IPS-20b (cell line): ENCODE measurements around the gene COL18A1.
"Not testable (repeated sequence)": the region's sequence is repeated elsewhere in the genome, so short reads cannot be mapped to it uniquely, and the experiment has no call there.

ENCODE experiments used
- H3K27ac ChIP-seq: one replicate; pipeline ENCODE4 v1.5.1; 2013; ENCODE audit warnings: low read length
- H3K27me3 ChIP-seq: 2 replicates; pipeline ENCODE4 v1.6.1; 2013; ENCODE audit warnings: mild to moderate bottlenecking, low read length, inconsistent platforms; ENCODE audit not compliant: insufficient read depth
- H3K36me3 ChIP-seq: 2 replicates; pipeline ENCODE4 v1.6.1; 2013; ENCODE audit warnings: low read depth, mild to moderate bottlenecking, inconsistent platforms, low read length, moderate library complexity; ENCODE audit not compliant: insufficient read depth
- H3K4me1 ChIP-seq: 2 replicates; pipeline ENCODE4 v1.6.1; 2013; ENCODE audit warnings: mild to moderate bottlenecking, control low read depth, inconsistent platforms, low read length, moderate library complexity; ENCODE audit not compliant: insufficient read depth
- H3K4me3 ChIP-seq: 2 replicates; pipeline ENCODE4 v1.5.1; 2013; ENCODE audit warnings: mild to moderate bottlenecking, low read length, inconsistent platforms
- H3K9ac ChIP-seq: 2 replicates; pipeline ENCODE4 v1.6.1; 2013; ENCODE audit warnings: low read depth, mild to moderate bottlenecking, inconsistent platforms, low read length, moderate library complexity
- H3K9me3 ChIP-seq: 2 replicates; pipeline ENCODE4 v1.6.1; 2013; ENCODE audit warnings: mild to moderate bottlenecking, low read depth, low read length, inconsistent platforms; ENCODE audit not compliant: insufficient read depth

Gene COL18A1

DNA sequence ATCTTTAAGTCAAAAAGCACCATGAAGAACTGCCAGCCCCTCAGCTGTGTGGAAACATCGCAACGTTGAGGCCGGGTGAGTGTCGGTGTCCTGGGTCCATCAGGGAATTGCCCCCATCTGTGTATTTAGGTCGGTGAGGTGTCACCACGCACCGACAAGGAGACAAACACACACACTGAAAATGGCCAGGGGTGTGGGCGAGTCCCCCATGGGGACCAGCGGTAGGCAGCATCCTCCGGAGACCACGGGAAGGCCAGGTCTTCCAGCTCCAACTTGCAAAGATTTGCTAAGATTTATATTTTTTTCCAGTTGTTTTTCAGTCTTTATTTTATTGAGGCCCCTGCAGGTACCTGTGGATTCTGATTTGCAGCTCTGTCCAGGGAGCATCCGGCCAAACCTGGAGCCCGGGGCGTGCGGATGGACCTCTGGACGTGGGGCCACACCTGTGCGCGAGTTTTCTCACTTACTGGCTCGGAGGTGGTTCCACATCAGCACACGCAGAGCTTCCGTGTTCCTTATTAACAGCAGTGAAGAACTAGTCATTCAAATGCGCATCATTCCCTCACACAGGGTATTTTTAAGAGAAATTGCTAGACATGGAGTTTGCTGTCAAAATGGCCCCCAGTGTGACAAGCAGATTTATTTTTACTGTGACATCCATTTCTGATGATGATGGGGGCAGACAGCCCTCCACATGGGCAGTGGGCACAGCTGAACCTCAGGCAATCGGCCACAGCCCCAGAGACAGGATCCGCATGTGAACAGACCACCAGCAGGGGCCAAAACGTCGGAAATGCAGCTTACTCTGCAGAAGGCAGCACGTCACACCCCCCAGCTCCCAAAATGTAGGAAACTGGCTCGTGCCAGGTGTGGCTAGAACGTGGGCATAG is 154.5 kb downstream of the COL18A1 start:
- Histone ChIP-seq H3K4me1 (no peaks in the 10 kb centered on the region), H3K27me3 (peaks cover 10% of the 10 kb centered on the region), H3K36me3 (no peaks in the 10 kb centered on the region), H3K4me3 (no peak overlapping the region), H3K27ac (no peak overlapping the region), H3K9me3 (no peaks in the 10 kb centered on the region), H3K9ac (no peak overlapping the region)

DNA sequence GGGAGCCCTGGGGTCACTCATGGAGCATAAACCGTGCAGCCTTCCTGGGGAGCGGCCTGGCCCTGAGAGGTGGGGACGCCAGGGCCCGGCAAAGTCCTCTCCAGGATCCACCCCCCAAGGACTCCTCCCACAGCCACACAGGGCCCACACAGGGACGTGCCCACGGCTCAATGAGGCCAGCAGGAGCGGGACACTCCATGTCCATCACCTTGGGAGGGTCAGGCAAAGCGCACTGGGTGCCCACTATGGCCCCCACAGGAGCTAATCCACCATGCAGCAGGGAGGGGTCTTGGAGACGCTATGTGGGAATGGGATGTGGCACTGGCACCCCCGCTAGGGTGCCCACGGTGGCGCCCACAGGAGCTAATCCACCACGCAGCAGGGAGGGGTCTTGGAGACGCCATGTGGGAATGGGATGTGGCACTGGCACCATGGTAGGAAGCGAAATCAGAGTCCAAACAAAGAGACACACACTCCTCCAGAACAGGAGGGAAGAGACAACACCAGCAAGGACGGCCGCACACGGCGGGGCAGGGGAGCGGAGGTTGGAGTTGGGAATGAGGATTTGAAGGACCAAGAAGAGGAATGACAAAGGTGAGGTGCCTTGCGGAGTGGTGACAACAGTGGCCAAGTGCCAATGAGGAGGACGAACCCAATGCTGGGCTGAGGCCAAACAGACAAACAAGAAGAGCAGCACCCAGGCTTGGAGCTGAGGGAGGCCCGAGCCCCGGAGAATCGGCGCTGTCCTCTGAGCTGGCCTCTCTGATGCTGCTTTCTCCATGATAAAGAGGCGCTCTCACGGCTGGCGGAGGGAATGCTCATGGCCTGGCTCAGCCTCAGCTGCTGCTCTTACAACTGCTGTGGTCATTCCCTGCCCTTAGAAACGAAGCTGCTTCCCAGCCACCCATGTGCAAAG is 155.4 kb downstream of the COL18A1 start:
- Histone ChIP-seq H3K4me1 (no peaks in the 10 kb centered on the region), H3K36me3 (no peaks in the 10 kb centered on the region), H3K9ac (no peak overlapping the region), H3K27ac (no peak overlapping the region), H3K9me3 (no peaks in the 10 kb centered on the region), H3K27me3 (peaks cover 10% of the 10 kb centered on the region), H3K4me3 (no peak overlapping the region)

DNA sequence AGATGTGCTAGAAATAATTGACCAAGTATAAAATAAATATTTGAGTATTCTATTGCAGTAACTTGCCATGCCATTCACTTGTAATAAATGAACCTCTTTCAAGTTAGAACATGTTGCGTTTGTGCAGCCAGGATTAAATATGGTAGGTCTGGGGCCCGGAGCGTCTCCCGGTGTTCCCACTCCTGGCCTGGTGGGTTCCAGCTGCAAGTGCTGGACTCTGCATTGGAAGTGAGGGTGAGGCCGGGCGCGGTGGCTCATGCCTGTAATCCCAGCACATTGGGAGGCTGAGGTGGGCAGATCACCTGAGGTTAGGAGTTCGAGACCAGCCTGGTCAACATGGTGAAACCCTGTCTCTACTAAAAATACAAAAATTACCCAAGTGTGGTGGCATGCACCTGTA is 156.3 kb downstream of the COL18A1 start:
- not testable (repeated sequence) for H3K9me3 ChIP-seq, H3K4me3 ChIP-seq, H3K9ac ChIP-seq, H3K27ac ChIP-seq, H3K27me3 ChIP-seq, H3K36me3 ChIP-seq, H3K4me1 ChIP-seq

DNA sequence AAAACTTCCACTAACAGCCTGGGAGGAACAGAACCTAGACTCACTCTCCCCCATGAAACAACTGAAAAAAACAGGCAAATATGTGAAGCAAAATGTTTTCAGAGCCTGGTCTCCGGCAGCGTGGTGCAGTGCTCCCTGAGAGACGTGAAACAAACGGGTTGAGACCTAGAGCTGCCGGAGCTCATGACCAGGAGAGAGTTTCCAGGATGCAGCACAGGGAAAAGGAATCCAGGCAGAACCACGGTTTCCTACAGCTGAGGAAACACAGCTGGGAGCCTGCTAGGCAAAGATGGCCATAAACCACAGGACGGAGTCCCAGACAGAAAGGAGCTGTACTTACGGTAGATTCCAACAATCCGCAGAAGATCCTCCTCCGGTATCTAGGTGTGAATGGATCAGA is 157.4 kb downstream of the COL18A1 start:
- no peaks in the 10 kb centered on the region for H3K36me3 ChIP-seq
- H3K27ac ChIP-seq: no peak overlapping the region
- no peak overlapping the region for H3K9ac ChIP-seq
- H3K9me3 ChIP-seq: no peaks in the 10 kb centered on the region
- H3K4me3 ChIP-seq: no peak overlapping the region
- H3K4me1 ChIP-seq: no peaks in the 10 kb centered on the region
- peaks cover 10% of the 10 kb centered on the region for H3K27me3 ChIP-seq

DNA sequence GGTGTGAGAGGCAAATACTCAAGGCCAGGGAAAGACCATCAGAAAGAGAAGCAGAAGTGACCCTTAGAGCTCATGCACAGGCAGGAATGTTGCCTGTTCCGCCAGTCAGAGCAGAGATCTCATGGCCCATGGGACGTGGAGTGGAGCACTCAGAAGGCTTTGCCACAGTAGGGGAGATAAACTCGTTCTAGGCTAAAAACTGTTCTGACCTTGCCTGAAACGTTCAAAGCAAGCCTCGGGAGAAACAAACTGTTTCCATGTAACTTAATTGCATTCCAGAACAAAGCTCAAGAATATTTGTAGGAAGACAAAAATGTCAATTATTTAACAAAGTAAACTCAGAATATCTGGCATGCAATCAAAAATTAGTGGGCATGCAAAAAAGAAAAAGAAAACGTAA is 158.0 kb downstream of the COL18A1 start:
- peaks cover 10% of the 10 kb centered on the region for H3K27me3 ChIP-seq
- H3K9me3 ChIP-seq: no peaks in the 10 kb centered on the region
- H3K9ac ChIP-seq: no peak overlapping the region
- no peaks in the 10 kb centered on the region for H3K4me1 ChIP-seq
- no peak overlapping the region for H3K4me3 ChIP-seq
- H3K36me3 ChIP-seq: no peaks in the 10 kb centered on the region
- H3K27ac ChIP-seq: no peak overlapping the region
